Progenitor cell of endocrine pancreas (in vitro differentiated cells): ENCODE measurements around the gene MRPL27. TPM values are rescaled to one million over a fixed set of nuclear protein-coding genes. Genes with fewer than 3 reads are reported as not detected.
"Not testable (repeated sequence)": the region's sequence is repeated elsewhere in the genome, so short reads cannot be mapped to it uniquely, and the experiment has no call there.

Experiments
- DNase-seq: peaks from one replicate; pipeline ENCODE4 v3.0.0; 2021; ENCODE audit warnings: low spot score; ENCODE audit not compliant: unreplicated experiment
- H3K27ac Mint-ChIP-seq: 2 replicates; pipeline ENCODE4 v1.8.0; 2021; ENCODE audit warnings: mild to moderate bottlenecking, moderate library complexity, mixed read lengths
- H3K27me3 Mint-ChIP-seq: 2 replicates; pipeline ENCODE4 v1.8.0; 2021; ENCODE audit warnings: mixed read lengths
- H3K36me3 Mint-ChIP-seq: 2 replicates; pipeline ENCODE4 v1.8.0; 2022; ENCODE audit warnings: mixed read lengths; ENCODE audit not compliant: insufficient read depth
- H3K4me1 Mint-ChIP-seq: 2 replicates; pipeline ENCODE4 v1.8.0; 2021; ENCODE audit warnings: low read depth, mixed read lengths
- H3K4me3 Mint-ChIP-seq: 2 replicates; pipeline ENCODE4 v1.8.0; 2021; ENCODE audit warnings: low read depth, mild to moderate bottlenecking, moderate library complexity, mixed read lengths
- H3K9me3 Mint-ChIP-seq: 2 replicates; pipeline ENCODE4 v1.8.0; 2021; ENCODE audit warnings: low read depth, mixed read lengths
- total RNA-seq: library from RNA; stranded (reverse); gene quantifications from 2 replicates; pipeline ENCODE4 v1.2.1, GENCODE V29; 2021
- TF ChIP-seq, protein P1 (sequence below): fragments of 200-600 bp; sonication (generic); IDR thresholded peaks from one replicate; pipeline ENCODE4 v1.5.0; 2021; ENCODE audit warnings: antibody characterized with exemption, mild to moderate bottlenecking; ENCODE audit not compliant: unreplicated experiment

MRPL27 gene
- total RNA-seq, 1 donor from 2014 or later = 59.6 TPM

DNA sequence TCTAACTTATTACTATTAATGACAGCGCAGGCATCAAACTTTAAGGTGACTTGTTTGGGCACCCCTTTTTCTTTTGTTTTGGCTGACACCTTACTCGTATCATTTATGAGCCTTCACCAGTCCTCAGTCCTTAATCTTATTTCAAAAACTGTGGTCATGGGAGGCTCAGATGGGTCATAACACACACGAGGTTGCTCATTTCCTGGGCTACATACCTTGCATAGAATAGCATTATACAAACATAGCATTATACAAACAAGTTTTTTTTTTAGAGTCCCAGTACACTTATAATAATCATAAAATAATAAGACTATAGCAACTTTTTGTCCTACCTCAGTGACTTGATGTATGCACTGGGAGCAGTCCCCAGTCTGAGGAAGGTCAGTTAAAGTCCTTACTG lies 41.8 kb upstream of the MRPL27 start:
- Mint-ChIP-seq H3K9me3 (peaks cover 17% of the 10 kb centered on the region), H3K36me3 (peaks cover 5% of the 10 kb centered on the region), H3K4me1 (peaks cover 12% of the 10 kb centered on the region), H3K4me3 (no peak overlapping the region), H3K27me3 (no peaks in the 10 kb centered on the region), H3K27ac (no peak overlapping the region)
- no peak for DNase-seq
- TF ChIP-seq, protein P1, sequence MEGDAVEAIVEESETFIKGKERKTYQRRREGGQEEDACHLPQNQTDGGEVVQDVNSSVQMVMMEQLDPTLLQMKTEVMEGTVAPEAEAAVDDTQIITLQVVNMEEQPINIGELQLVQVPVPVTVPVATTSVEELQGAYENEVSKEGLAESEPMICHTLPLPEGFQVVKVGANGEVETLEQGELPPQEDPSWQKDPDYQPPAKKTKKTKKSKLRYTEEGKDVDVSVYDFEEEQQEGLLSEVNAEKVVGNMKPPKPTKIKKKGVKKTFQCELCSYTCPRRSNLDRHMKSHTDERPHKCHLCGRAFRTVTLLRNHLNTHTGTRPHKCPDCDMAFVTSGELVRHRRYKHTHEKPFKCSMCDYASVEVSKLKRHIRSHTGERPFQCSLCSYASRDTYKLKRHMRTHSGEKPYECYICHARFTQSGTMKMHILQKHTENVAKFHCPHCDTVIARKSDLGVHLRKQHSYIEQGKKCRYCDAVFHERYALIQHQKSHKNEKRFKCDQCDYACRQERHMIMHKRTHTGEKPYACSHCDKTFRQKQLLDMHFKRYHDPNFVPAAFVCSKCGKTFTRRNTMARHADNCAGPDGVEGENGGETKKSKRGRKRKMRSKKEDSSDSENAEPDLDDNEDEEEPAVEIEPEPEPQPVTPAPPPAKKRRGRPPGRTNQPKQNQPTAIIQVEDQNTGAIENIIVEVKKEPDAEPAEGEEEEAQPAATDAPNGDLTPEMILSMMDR = no peak

GRCh38 chr17:50412188-50412732 lies 39.3 kb upstream of the MRPL27 start:
- peak overlapping the region; percentile 22 for H3K27ac Mint-ChIP-seq
- no peaks in the 10 kb centered on the region for H3K36me3 Mint-ChIP-seq
- peaks cover 5% of the 10 kb centered on the region for H3K9me3 Mint-ChIP-seq

DNA sequence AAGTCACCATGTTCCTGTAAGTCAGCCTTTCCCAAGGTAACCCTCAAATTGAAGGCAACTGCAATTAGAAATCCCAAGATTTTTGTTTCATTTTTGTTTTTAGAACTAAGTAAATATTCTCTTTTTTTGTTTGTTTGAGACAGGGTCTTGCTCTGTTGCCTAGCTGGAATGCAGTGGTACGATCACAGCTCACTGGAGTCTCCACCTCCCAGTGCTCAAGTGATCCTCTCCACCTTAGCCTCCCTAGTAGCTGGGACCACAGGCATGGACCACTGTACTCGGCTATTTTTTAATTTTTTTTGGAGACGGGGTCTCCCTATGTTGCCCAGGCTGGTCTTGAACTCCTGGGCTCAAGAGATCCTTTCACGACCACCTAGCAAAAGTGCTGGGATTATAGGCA lies 34.9 kb upstream of the MRPL27 start:
- DNase-seq = no peak
- Mint-ChIP-seq H3K4me3 (no peak overlapping the region), H3K27ac (no peak overlapping the region), H3K36me3 (no peaks in the 10 kb centered on the region), H3K9me3 (peaks cover 5% of the 10 kb centered on the region), H3K27me3 (peaks cover 8% of the 10 kb centered on the region), H3K4me1 (peaks cover 14% of the 10 kb centered on the region)
- TF ChIP-seq, protein P1 = no peak

More at GRCh38 chr17:50412188-50412732, 39.3 kb upstream of the MRPL27 start:
- DNase-seq = no peak
- Mint-ChIP-seq H3K4me3 (no peak overlapping the region), H3K4me1 (peaks cover 12% of the 10 kb centered on the region), H3K27me3 (no peaks in the 10 kb centered on the region)
- TF ChIP-seq, protein P1 = no peak

- Mint-ChIP-seq H3K36me3 (no peaks in the 10 kb centered on the region), H3K27ac (no peak overlapping the region), H3K9me3 (no peaks in the 10 kb centered on the region), H3K4me3 (no peak overlapping the region), H3K4me1 (peaks cover 11% of the 10 kb centered on the region), H3K27me3 (peaks cover 8% of the 10 kb centered on the region)
- TF ChIP-seq, protein P1 = no peak
- DNase-seq = no peak
These were observed 33.6 kb upstream of the MRPL27 start for GRCh38 chr17:50406578-50406977.

- not testable (repeated sequence) for H3K27me3 Mint-ChIP-seq
These were observed 32.4 kb upstream of the MRPL27 start for GRCh38 chr17:50405351-50405750.

GRCh38 chr17:50399591-50399990 lies 26.6 kb upstream of the MRPL27 start:
- not testable (repeated sequence) for DNase-seq, H3K27me3 Mint-ChIP-seq, H3K9me3 Mint-ChIP-seq, H3K27ac Mint-ChIP-seq, H3K36me3 Mint-ChIP-seq, H3K4me3 Mint-ChIP-seq
- peaks cover 20% of the 10 kb centered on the region for H3K4me1 Mint-ChIP-seq

More at GRCh38 chr17:50405351-50405750, 32.4 kb upstream of the MRPL27 start:
- H3K27ac Mint-ChIP-seq, DNase-seq, H3K4me3 Mint-ChIP-seq, H3K9me3 Mint-ChIP-seq, H3K36me3 Mint-ChIP-seq: not testable (repeated sequence)
- H3K4me1 Mint-ChIP-seq = peaks cover 11% of the 10 kb centered on the region

GRCh38 chr17:50398672-50399071 lies 25.7 kb upstream of the MRPL27 start:
- DNase-seq, H3K36me3 Mint-ChIP-seq, H3K9me3 Mint-ChIP-seq, H3K4me3 Mint-ChIP-seq, H3K27me3 Mint-ChIP-seq, H3K27ac Mint-ChIP-seq: not testable (repeated sequence)
- peaks cover 18% of the 10 kb centered on the region for H3K4me1 Mint-ChIP-seq
